DLD1 (cell line): Measurements from ENCODE around the gene NHERF2.

Experiments
- in situ Hi-C: cut with HindIII; loops from 2 replicates; pipeline ENCODE4 v1.10.0; 2017; ENCODE audit warnings: low sequenced_read_pairs

The NHERF2 gene

DNA sequence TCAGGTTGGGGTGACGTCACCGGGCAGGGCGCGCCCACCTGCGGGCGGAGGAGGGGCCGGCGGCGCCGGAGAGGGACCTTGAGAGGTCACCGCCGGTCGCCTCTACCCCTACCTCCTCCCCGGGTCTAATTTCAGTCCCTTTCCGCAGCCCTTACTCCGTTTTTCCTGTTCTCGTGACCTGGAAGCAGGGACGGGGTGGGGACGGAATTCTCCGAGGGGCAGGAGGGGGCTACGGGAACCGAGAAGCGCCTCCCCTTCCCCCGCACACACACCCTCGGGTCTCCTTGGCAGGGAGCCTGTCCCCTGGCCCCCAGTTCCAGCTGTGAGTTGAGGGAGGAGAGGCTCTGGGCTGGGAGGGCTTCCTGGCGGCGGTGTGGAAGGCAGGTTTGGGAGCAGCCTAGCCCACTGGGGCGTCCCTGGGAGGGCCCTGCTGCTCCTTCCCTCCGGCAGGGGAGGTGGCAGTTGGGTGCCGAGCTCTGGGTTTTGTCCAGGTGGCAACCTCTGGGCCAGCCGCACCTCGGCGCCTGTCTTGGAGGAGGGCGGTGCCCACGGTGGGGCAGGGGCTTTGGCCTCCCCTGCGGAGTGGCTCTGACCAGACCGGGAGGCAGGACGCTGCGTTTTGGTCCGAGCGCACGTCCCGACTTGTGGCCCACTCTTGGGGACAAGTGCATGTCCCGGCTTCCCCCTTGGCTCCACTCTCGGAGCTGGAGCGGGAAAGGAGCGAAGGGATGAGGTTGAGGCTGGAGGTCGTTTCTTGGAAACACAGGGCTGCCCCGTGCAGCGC, 36.2 kb upstream of the NHERF2 start:
- in situ Hi-C loops = no loop called here

DNA sequence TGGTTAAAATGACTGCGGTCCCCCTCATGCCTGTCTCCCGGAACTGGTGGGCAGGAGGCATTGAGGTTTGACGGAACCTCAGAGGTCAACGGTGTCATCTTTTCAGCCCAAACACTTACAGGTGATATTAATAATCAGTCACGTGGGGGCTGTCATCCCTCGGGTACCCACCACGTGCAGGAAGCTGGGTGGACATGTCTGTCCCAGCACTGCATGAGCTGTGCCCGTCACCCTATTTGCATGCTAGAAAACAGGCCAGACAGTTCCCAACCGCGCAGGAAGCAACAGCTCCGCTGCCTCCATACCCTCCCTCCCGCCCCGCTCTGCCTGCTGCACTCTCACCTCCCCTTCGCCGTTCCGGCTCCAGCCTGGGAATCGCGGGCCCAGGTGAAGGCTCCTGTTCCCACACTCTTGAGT, 35.6 kb upstream of the NHERF2 start:
- in situ Hi-C loops = no loop called here

DNA sequence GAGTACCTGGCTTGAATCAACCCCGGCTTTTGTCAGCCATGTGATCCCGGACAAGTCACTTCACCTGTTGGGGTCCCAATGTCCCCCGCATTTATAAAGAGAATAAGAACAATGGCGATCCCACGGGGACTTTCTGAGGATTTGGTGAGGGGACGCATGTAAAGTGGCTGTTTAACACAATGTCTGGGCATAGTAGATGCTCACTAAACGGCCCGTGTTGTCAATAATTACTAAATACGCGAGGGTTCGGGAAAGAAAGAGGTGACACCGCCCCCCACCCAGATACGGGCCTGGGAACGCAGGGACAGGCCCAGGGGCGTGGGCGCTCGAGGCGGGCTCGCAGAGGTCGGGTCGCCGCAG, 35.1 kb upstream of the NHERF2 start:
- in situ Hi-C loops = no loop called here

DNA sequence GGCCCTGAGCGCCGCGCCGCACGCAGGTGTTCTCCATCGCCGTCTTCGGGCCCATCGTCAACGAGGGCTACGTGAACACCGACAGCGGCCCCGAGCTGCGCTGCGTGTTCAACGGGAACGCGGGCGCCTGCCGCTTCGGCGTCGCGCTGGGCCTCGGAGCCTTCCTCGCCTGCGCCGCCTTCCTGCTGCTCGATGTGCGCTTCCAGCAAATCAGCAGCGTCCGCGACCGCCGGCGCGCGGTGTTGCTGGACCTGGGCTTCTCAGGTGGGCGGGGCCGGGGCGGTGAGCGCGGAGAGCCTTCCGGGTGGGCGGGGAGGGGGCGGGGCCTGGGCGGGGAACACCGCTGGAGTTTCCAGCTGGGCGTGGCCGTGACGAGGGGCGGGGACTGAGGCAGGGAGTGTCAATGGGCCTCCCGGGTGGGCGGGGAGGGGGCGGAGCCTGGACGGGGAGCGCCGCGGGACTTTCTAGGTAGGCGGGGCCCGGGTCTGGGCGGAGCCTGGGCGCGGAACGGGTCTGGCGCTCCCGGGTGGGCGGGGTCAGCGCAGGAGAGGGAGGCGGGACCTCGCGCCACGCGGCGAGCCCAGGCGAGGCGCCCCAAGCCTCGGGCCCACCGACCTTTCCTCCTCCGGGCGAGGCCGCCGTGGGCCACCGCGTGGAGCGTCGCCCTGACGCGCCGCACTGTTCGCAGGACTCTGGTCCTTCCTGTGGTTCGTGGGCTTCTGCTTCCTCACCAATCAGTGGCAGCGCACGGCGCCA, 34.6 kb upstream of the NHERF2 start:
- in situ Hi-C loops = no loop called here

DNA sequence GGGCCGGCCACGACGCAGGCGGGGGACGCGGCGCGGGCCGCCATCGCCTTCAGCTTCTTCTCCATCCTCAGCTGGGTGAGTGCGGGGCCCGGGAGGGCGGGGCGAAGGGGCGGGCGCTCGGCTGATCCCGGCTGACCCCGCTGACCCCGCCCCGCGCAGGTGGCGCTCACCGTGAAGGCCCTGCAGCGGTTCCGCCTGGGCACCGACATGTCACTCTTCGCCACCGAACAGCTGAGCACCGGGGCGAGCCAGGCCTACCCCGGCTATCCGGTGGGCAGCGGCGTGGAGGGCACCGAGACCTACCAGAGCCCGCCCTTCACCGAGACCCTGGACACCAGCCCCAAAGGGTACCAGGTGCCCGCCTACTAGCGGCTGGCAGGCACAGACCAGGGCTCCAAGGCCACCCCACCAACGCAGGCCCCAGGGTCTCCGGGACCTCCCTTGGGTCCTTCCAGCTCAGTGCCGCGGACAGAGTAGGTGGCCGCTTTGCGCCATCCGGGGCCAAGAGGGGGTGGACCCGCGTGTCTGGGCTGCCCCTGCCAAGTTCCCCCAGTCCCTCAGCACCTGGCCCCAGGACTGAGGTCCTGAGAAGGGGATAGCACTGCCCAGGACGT, 33.9 kb upstream of the NHERF2 start:
- in situ Hi-C loops = no loop called here

DNA sequence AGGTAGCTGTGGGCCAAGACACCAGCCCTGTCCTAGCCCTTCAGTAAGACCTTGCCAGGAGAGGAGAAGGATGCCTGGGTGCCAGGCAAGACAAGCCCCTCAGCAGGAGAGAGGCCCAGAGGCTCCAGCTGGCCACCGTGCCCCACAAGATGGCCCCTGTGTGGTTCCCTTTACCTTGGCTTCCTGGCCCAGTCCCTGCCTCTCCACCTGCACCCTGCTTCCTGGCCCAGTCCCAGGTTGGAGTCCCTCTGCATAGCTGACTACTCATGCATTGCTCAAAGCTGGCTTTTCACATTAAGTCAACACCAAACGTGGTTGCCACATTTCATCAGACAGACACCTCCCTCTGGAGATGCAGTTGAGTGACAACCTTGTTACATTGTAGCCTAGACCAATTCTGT, 33.0 kb upstream of the NHERF2 start:
- in situ Hi-C loops = no loop called here

DNA sequence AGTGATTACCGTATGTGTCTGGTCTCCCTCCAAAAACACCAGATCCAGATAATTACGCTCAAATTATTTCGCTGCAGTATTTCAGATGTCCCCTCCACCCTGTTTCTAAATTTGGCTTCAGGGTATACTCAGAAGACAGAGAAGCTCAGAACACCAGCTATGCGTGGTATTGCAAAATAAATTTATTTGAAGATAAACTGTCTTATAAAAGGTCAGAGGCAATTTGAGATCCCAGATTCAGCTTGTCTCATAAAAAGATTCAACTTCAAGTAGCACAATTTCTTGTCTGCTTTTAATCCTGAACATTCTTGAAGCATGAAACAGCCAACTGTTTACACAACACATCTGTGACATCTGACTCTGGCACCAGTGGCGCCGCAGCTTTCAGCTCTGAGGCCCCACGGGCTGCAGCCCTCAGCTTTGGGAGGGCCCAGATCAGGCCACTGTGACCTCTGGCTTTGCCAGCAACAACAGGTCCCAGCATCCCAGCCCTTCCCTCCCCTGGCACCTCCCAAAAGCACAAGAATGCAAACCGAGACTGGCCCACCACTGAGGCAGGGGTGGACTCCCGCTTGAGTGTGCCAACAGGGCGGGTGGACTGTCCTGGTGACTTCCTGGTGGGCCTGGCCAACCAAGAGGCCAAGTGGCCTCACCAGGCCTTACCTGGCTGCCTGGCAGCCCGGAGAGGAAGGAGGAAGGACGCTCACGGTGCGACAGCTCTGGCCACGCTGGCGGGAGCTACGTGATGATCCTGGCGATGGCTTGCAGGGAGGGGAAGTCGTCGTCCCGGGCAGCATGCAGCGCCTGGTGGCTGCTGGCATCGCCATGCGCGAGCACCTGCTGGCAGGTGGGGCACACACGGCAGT, 29.0 kb upstream of the NHERF2 start:
- in situ Hi-C loops = no loop called here

DNA sequence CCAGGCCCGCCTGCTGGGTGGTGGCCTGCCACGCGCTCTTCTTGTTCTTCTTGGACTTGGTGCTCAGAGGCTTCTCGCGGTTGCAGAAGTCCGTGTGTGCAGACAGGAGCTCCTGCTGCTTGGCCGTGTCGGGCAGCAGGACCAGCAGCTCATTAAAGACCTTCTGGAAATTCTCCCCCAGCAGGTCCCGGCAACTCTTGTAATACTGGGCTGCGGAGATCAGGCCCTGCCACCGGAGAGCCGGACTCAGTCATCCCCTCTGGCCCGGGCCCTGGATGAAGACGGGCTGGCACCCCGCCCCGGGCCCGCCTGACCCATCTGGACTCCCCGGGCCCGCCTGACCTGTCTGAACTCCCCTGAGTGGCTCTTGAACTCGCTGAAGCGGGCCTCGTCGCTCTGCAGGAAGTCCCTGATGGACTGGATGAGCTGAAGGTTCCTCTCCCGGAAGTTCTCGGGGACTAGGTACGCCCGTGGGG, 28.3 kb upstream of the NHERF2 start:
- in situ Hi-C loops = no loop called here

DNA sequence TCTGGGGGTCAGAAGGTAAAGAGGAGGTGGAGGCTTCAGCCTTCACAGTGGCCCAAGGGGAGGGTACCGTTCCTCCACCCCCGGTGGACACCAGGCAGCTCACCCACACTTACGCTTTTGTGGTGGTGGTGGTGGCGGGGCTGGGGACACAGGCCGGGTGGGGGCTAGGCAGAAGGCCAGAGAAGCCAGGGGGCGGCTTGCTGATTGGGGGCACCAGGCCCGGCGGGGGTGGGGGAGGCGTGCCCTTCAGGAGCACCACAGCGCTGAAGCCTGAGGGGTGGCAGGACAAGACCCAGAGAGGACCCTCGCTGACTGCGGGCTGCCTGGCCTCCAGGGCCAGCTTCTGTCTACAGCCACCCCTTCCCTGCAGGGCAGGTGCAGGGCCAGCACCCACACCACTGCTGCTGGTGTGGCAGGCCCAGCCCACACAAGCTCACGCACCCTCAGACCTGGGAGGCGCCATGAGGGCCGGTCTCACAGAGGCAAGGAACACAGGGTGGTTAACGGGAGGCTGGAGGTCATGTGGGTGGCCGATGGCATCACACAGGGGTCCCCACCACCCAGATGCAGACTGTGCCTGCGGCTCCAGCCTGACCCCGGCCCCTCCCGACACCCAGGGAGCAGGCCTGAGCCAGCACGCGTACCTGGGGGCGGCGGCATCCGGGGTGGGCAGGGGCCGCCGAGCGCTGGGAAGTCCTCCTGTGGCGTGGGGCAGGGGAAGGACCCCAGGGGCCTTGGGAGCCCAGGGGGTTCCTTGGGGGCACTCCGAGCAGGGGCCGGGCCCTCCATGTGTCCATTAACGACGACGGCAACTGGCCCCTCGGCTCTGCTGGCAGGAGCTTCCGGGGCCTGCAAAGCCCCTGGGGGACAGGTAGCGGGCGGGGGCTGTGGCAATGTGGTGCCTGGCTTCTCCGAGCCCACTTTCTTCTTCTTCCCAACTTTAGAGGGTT, 27.6 kb upstream of the NHERF2 start:
- in situ Hi-C loops = no loop called here

DNA sequence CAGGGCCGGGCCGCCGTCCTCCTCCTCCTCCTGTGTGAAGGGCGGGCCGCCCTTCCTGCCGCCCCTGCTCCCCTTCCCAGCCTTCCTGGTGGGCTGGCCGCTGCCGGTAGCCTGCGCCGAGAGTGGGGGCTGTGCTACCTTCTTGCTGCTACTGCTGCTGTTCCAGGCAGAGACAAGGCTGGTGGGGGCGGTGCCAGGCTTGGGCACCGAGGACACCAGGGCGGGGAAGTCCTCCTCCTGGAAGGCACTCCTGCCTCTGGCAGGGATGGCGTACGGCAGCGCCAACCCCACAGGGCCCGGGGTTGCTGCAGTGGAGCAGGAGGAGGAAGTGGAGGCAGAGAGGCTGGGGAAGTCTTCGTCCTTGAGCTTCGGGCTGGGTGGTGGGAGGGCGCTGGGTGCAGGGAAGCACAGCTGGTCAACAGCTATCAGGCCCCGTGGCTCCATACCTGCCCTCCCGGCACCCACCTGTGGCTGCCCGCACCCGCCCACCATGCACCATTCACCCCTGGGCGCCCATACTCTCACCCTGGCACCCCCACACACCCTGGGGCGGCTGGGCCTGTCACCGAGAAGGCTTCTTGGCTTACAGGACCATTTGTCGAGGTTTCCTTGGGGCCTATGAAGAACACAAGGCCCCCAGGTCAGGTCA, 26.7 kb upstream of the NHERF2 start:
- in situ Hi-C loops = no loop called here

DNA sequence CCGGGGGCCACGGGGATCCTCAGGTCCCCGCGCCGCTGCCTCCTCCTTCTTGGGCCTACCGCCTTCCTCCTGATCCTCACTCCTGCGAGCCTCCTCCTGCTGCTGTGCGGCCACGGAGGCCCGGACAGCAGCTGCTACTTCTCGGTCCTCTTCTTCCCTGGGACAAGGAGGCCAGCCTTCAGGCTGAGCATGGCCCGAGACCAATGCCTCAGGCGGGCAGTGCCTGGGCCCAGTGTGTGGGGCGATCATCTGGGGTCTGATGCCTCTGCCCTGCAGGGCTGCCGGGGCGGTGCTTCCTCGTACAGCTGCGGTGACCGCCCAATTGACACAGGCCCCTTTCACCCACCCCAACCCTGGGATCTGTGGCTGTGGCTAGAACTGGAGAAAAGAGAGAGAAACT, 25.7 kb upstream of the NHERF2 start:
- in situ Hi-C loops = no loop called here

DNA sequence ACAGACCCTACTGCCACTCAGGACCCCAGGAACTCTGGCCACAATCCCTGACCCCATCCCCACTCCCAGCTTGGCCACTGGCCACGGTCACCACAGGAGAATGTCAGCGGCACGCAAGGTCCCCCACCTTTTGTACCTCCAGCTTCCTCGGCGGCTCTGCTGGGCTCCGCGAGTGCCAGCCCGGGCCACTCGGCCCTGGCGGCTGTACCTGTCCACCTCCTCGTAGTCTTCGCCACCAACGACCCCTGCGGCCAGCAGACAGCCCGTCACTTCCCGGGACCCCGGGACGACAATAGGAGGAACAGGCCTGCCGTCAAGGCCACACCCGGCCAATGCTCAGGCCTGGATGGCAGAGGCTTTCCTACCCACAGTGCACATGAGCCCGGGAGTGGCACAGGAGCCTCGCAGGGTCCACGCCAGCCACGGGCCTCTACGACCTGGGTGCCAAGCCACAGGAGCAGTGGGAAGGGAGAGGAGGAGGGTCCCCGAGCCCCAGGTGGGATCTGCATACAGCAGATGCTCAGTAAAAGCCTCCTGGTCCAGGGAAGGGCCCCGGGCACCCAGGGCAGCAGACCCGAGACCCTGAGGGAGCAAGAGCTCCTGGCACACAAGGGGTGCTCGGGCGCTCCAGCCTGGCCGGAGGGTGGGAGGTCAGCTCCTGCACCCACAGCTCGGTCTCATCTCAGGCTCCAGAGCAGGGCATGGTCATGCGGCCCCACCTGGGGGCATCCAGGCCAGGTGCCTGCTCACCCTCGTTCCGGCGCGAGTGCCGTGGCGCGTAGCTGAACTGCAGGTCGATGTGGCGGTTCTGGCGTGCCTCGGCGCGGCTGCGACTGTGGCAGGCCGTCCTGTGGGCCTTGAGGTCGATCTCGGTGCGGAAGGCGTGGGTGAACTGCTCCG, 25.0 kb upstream of the NHERF2 start:
- in situ Hi-C loops = no loop called here

DNA sequence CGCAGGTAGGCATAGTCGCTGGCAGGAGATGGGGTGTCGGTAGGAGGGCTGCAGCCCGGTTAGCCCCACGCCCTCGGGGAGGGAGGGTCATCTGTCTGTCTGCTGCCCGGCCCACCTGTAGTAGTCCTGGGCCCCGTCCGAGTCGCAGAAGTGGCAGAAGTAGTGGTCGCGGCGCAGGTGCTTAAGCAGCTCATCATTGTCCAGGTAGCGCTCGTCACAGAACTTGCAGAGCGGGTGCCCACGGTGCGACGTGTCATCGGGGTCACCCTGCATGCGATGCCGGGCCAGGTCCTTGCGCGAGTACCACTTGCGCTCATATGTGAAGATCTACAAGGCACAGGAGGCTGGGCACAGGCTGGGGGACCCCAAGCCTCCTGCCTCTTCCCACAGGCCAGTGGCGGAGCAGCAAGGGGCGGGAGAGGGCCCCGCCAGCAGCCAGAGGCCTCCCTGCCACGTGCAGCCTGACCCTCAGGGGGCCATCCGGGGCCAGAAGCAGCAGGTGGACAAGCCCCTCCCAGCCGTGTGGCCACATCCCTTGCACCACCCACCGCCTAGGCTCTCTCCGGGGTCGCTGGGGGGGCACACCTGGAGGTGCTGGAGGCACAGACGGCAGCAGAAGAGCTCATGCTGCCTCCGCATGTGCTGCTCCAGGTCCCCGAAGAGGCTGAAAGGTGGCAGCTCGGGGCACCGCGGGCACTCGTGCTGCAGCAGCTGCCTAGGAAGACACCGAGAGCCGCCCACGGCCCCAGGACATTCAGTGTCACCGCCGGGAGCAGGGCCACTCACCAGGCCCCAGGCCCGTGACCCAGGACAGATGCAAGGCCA, 24.1 kb upstream of the NHERF2 start:
- in situ Hi-C loops = no loop called here

DNA sequence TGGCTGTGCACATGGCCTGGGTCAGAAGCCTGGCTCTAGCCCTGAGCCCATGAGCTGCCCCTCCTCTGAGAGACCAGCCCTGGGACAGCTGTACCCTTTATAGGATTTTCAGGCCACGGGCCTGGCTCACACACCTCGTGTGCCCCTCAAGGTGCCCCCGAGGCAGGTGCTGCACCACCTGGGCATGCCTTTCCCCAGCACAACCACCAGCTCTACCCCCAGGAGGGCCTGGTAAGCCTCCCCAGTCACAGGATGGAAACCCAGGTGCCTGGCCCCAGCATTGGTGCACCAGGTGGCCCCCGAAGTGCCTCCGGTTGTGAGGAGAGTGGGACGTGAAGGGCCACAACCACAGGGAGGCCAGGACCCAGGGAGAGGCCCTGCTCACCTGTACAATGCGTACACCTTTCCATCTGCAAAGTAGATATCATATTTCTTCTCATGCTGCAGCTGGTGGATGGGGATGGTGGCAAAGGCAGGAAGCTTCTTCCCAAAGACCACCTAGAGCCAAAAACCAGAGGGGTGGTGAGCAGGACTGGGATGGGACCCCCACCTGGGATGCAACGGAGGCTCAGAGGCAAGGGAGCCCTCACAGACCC, 23.4 kb upstream of the NHERF2 start:
- in situ Hi-C loops = no loop called here

DNA sequence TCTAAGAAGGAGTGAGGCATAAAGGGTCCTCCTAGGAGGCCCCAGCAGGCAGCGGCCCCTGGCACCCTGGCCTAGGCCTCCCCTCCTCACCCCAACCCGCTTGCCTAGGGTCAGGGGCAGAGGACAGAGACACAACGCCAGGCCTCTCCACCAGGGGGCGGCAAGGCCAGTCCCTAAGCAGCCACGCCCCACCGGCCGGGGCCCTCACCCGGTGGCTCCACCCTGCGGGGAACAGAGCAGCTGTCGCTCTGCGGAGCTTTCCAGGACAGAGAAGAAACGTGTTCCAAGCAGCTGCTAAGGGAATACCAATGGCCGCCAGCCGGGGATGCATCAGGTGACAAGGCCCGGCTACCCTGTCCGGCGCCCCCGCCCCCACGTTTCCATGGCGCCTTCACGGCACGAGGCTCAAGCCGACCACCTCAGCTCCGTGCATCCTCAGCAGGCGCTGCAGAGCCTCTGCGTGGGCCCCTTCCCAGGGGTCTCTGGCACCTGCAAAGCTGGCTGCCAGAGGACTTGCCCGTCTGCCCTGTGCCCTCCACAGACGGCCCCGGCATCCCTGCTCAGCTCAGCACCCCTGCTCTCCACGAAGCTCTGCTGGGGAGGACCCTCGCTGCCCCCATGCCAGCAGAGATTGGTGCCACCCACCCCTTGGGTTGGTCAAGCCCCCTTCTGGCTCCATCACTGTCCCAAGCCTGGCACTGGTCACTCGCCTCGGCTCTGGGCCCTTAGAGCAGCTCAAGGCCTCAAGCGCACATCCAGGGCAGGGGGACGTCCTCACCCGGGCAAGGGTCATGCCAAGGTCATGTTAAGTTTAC, 22.7 kb upstream of the NHERF2 start:
- in situ Hi-C loops = no loop called here

DNA sequence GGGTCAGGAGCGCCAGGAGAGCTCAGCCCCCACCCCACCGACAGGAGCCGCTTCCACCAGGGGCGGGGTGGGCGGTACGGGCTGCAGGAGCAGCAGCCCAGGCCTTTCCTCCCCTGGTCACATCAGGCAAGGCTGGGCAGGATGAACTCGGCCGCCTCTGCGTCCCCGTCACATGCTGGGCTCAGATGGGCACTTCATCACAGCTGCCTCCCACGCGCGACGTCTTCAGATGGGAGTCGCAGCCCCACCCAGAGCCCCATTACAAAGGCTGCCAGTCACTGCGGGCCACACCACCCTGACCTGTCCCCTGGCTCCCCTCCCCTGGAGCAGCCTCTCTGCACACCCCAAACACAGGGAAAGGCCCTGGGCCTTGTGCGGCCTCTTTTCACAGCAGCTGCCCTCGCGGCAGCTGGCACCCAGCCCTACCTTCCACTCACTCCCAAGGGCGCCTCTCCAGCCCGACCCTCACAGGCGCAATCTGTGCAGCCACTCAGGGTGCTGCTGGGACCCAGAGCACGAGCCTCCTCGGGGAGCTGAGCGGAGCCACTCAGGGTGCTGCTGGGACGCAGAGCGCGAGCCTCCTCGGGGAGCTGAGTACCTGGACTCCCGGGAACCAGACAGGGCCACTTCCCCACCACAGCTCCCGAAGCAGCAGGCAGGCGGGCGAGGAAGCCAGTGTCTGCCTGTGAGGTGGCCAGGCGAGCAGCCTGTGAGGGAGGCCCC, 21.7 kb upstream of the NHERF2 start:
- in situ Hi-C loops = no loop called here
